ENCODE results near the gene HBG1.
"Not testable (repeated sequence)": the region's sequence is repeated elsewhere in the genome, so short reads cannot be mapped to it uniquely, and the experiment has no call there.

HBG1 gene

GRCh38 chr11:5277807-5278382, 28.2 kb upstream of the HBG1 start:
- no peak for DNase-seq (ENCODE audit: low spot score)

GRCh38 chr11:5276697-5277096, 27.0 kb upstream of the HBG1 start:
- DNase-seq (ENCODE audit: low spot score): no peak

- no peak for DNase-seq (ENCODE audit: low spot score)
These were observed 25.9 kb upstream of the HBG1 start for GRCh38 chr11:5275369-5276110.

GRCh38 chr11:5274395-5274794, 24.7 kb upstream of the HBG1 start:
- no peak for DNase-seq (ENCODE audit: low spot score)

- no peak for DNase-seq (ENCODE audit: low spot score)
These were observed 22.8 kb upstream of the HBG1 start for GRCh38 chr11:5272395-5273017.

GRCh38 chr11:5269715-5270147, 20.1 kb upstream of the HBG1 start, which contains the start of gene HBE1:
HBE1 (minus strand) TSS chr11:5269945; CDS start chr11:5269890, 55 bp downstream.
- DNase-seq (ENCODE audit: low spot score): no peak

GRCh38 chr11:5267033-5267563, 17.4 kb upstream of the HBG1 start:
- no peak for DNase-seq (ENCODE audit: low spot score)

- DNase-seq (ENCODE audit: low spot score): no peak
These were observed 17.0 kb upstream of the HBG1 start for GRCh38 chr11:5266609-5267008.

- no peak for DNase-seq (ENCODE audit: low spot score)
These were observed 16.2 kb upstream of the HBG1 start for GRCh38 chr11:5265832-5266231.

GRCh38 chr11:5258543-5259262, 9.0 kb upstream of the HBG1 start:
- DNase-seq (ENCODE audit: low spot score): no peak

- no peak for DNase-seq (ENCODE audit: low spot score)
These were observed 7.6 kb upstream of the HBG1 start for GRCh38 chr11:5257296-5257695.

GRCh38 chr11:5254646-5255413, 5.2 kb upstream of the HBG1 start, which contains the start of gene HBG2:
HBG2 (minus strand) TSS chr11:5254781; CDS start chr11:5254728, 53 bp downstream.
- DNase-seq (ENCODE audit: low spot score): not testable (repeated sequence)

GRCh38 chr11:5254023-5254422, 4.4 kb upstream of the HBG1 start:
- DNase-seq (ENCODE audit: low spot score): not testable (repeated sequence)

GRCh38 chr11:5253440-5253839, 3.8 kb upstream of the HBG1 start:
- not testable (repeated sequence) for DNase-seq (ENCODE audit: low spot score)

- no peak for DNase-seq (ENCODE audit: low spot score)
These were observed 3.2 kb upstream of the HBG1 start for GRCh38 chr11:5252919-5253265.

GRCh38 chr11:5252192-5252918, 2.7 kb upstream of the HBG1 start:
- no peak for DNase-seq (ENCODE audit: low spot score)

- no peak for DNase-seq (ENCODE audit: low spot score)
These were observed 2.1 kb upstream of the HBG1 start for GRCh38 chr11:5251746-5252145.

- DNase-seq (ENCODE audit: low spot score): no peak
These were observed 1.0 kb upstream of the HBG1 start for GRCh38 chr11:5250543-5251204.

GRCh38 chr11:5248498-5248897, 1.2 kb downstream of the HBG1 start:
- not testable (repeated sequence) for DNase-seq (ENCODE audit: low spot score)
